Thoracic aorta (tissue), 2 donors: Measurements from ENCODE around the gene OSBPL10. TPM values are rescaled to one million over a fixed set of nuclear protein-coding genes. Genes with fewer than 3 reads are reported as not detected.

Experiments used
- ATAC-seq: fragments of 150-250 bp; one replicate; pipeline ENCODE4 v1.8.0; 2017; ENCODE audit warnings: low read depth; ENCODE audit not compliant: insufficient number of reproducible peaks, low FRiP score
- DNase-seq: peaks from one replicate; pipeline ENCODE4 v3.0.0-alpha.2; 2020; ENCODE audit warnings: low spot score
- H3K27ac ChIP-seq, 2 donors: fragments of 200-600 bp; sonication (generic); 1 replicate in 1 of 2; 2 replicates in 1 of 2; pipeline ENCODE4 v1.5.1; 2016; ENCODE audit warnings: mild to moderate bottlenecking in 2 of 2, moderate library complexity in 2 of 2
- H3K27me3 ChIP-seq: fragments of 200-600 bp; sonication (generic); replicated peaks from 2 replicates; pipeline ENCODE4 v1.6.0; 2016; ENCODE audit warnings: mild to moderate bottlenecking; ENCODE audit not compliant: insufficient read depth
- H3K36me3 ChIP-seq: fragments of 200-600 bp; sonication (generic); one replicate; pipeline ENCODE4 v1.5.1; 2016
- H3K4me1 ChIP-seq, 2 donors: fragments of 200-600 bp; sonication (generic); 1 replicate in 1 of 2; 2 replicates in 1 of 2; pipeline versions ENCODE4 v1.5.1 to v1.6.0; 2016; ENCODE audit warnings: low read depth in 2 of 2, mild to moderate bottlenecking in 1 of 2; ENCODE audit not compliant: control insufficient read depth in 1 of 2
- H3K4me3 ChIP-seq: fragments of 200-600 bp; sonication (generic); 2 replicates; pipeline ENCODE4 v1.5.1; 2016; ENCODE audit warnings: mild to moderate bottlenecking
- H3K9me3 ChIP-seq: fragments of 200-600 bp; sonication (generic); 2 replicates; pipeline ENCODE4 v1.5.1; 2016
- total RNA-seq, 2 donors: library from RNA; depleted of rRNA; stranded (reverse); fragments of >200 nt; gene quantifications; one replicate each; pipeline versions ENCODE4 v1.1.0 to v1.2.3, GENCODE V29; 2016
- TF ChIP-seq, protein P1 (sequence below): fragments of 200-600 bp; sonication (generic); IDR thresholded peaks from one replicate; pipeline ENCODE4 v1.5.1; 2019; ENCODE audit warnings: antibody characterized with exemption

The OSBPL10 gene
- total RNA-seq, 2 donors from 2014 or later, result 108 to 153 TPM

DNA sequence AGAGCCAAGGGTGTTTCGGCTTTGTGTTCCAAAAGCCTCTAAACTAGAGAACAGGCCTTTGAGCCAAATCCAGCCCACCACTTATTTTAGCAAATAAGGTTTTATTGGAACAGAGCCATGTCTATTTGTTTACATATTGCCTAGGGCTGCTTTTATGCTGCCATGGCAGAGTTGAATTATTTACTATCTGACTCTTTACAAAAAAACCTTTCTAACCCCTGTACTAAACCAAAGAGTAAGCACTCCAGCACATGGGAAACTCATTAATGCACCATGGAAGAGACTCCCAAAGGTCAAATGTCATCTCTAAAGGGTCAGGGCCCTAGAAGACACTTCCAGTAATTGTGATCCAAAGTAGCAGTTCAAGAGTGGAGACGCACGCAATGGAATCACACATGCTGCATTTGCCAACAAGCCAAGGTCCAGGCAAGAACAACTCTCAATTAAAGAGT is 22.3 kb downstream of the OSBPL10 start:
- ATAC-seq (no peak), DNase-seq (no peak)
- peaks cover 24 to 40% of the 10 kb centered on the region in 2 donors for H3K4me1 ChIP-seq
- H3K27ac ChIP-seq, result peak overlapping the region; percentile 83 to 84
- H3K36me3 ChIP-seq, result no peaks in the 10 kb centered on the region
- H3K9me3 ChIP-seq, result no peaks in the 10 kb centered on the region
- TF ChIP-seq, protein P1, sequence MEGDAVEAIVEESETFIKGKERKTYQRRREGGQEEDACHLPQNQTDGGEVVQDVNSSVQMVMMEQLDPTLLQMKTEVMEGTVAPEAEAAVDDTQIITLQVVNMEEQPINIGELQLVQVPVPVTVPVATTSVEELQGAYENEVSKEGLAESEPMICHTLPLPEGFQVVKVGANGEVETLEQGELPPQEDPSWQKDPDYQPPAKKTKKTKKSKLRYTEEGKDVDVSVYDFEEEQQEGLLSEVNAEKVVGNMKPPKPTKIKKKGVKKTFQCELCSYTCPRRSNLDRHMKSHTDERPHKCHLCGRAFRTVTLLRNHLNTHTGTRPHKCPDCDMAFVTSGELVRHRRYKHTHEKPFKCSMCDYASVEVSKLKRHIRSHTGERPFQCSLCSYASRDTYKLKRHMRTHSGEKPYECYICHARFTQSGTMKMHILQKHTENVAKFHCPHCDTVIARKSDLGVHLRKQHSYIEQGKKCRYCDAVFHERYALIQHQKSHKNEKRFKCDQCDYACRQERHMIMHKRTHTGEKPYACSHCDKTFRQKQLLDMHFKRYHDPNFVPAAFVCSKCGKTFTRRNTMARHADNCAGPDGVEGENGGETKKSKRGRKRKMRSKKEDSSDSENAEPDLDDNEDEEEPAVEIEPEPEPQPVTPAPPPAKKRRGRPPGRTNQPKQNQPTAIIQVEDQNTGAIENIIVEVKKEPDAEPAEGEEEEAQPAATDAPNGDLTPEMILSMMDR, result no peak
- H3K27me3 ChIP-seq, result no peaks in the 10 kb centered on the region
- peak overlapping the region; percentile 64 for H3K4me3 ChIP-seq

DNA sequence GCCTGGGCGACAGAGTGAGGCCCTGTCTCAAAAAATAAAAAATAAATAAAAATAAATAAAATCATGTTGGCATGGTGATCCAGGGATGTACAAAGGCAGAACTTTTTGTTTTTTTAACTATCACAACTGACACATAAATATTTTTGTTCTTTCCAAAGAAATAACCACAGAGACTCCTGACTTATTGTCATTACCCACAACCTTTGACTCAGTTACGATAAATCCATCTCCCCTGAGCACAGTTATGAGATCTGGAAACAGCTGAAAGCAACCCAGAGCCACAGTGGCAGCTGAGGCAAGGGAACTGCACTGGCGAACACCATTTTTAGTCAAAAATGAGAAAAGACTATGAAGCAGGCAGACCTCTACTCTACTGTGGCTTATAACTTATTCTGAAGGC is 24.0 kb downstream of the OSBPL10 start:
- Histone ChIP-seq H3K36me3 (no peaks in the 10 kb centered on the region), H3K4me3 (no peak overlapping the region), H3K4me1 (peaks cover 24 to 40% of the 10 kb centered on the region in 2 donors), H3K27me3 (no peaks in the 10 kb centered on the region), H3K27ac (no peak overlapping the region), H3K9me3 (no peaks in the 10 kb centered on the region)
- TF ChIP-seq, protein P1, result no peak
- ATAC-seq, result no peak
- DNase-seq, result no peak

GRCh38 chr3:31955581-31955980 is 25.5 kb downstream of the OSBPL10 start:
- H3K4me3 ChIP-seq, result no peak overlapping the region
- ATAC-seq (no peak), DNase-seq (no peak)
- TF ChIP-seq, protein P1, result no peak
- H3K27ac ChIP-seq, result no peak overlapping the region
- H3K9me3 ChIP-seq, result no peaks in the 10 kb centered on the region
- no peaks in the 10 kb centered on the region for H3K27me3 ChIP-seq
- H3K4me1 ChIP-seq, result peaks cover 14 to 31% of the 10 kb centered on the region in 2 donors
- no peaks in the 10 kb centered on the region for H3K36me3 ChIP-seq

- ATAC-seq, result no peak
- peaks cover 4 to 15% of the 10 kb centered on the region in 2 donors for H3K4me1 ChIP-seq
- no peaks in the 10 kb centered on the region for H3K9me3 ChIP-seq
- no peaks in the 10 kb centered on the region for H3K27me3 ChIP-seq
- TF ChIP-seq, protein P1, result no peak
- no peak overlapping the region for H3K27ac ChIP-seq
- no peaks in the 10 kb centered on the region for H3K36me3 ChIP-seq
- H3K4me3 ChIP-seq, result no peak overlapping the region
- no peak for DNase-seq
Measured at GRCh38 chr3:31953636-31954035, 27.4 kb downstream of the OSBPL10 start.

DNA sequence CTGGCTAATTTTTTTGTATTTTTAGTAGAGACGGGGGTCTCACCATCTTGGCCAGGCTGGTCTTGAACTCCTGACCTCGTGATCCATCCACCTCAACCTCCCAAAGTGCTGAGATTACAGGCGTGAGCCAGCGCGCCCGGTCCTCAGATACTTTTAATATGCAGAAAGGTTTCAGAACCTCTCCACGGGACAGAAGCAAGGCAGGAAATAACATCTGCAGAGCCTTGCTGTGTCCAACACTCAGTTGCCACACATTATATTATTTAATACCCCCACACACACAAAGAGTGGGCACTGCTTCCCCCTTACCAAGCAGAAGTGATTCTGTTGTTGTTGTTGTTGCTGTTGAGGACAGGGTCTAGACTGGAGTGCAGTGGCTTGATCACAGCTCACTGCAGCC is 28.0 kb downstream of the OSBPL10 start:
- Histone ChIP-seq H3K9me3 (no peaks in the 10 kb centered on the region), H3K4me1 (peaks cover 0 to 10% of the 10 kb centered on the region in 2 donors), H3K27ac (no peak overlapping the region), H3K27me3 (no peaks in the 10 kb centered on the region), H3K36me3 (no peaks in the 10 kb centered on the region), H3K4me3 (no peak overlapping the region)
- DNase-seq (no peak), ATAC-seq (no peak)
- TF ChIP-seq, protein P1, result no peak
